HEK293 (cell line): ENCODE results near the gene SPDYC.

Experiments used
- CTCF ChIA-PET: fragments of 350-600 bp; formaldehyde crosslinking; extraction: SDS; loops from one replicate; lab custom pipeline; 2021; ENCODE audit warnings: antibody characterized with exemption; lab: Yijun Ruan, JAX
- POLR2A ChIA-PET: fragments of 300-600 bp; formaldehyde crosslinking; extraction: SDS; loops from one replicate; lab custom pipeline; 2020; ENCODE audit warnings: antibody characterized with exemption, inconsistent platforms; lab: Yijun Ruan, JAX
- H3K27ac ChIP-seq: fragments of 200-500 bp; sonication (Bioruptor generic); 2 replicates; pipeline ENCODE4 v1.5.1; 2014; ENCODE audit warnings: low read depth, low read length, control low read depth, inconsistent platforms; ENCODE audit errors: extremely low read depth
- H3K36me3 ChIP-seq, 2 experiments: fragments of 200-500 bp in 1 of 2; sonication (Bioruptor generic) in 1 of 2; 1 replicate in 1 of 2; 2 replicates in 1 of 2; pipeline ENCODE4 v1.5.1; 2014 to 2017; ENCODE audit warnings: inconsistent platforms in 2 of 2, low read length in 2 of 2; ENCODE audit not compliant: control insufficient read depth in 2 of 2, insufficient read depth in 1 of 2
- H3K4me1 ChIP-seq: fragments of 200-500 bp; sonication (Bioruptor generic); 2 replicates; pipeline ENCODE4 v1.5.1; 2014; ENCODE audit warnings: mild to moderate bottlenecking, low read length, inconsistent platforms; ENCODE audit not compliant: control insufficient read depth, insufficient read depth
- H3K4me3 ChIP-seq: 2 replicates; pipeline ENCODE4 v1.5.1; 2011; ENCODE audit warnings: low read depth, mild to moderate bottlenecking, control low read depth, low read length, moderate library complexity
- H3K9me3 ChIP-seq: fragments of 200-500 bp; sonication (Bioruptor generic); 2 replicates; pipeline ENCODE4 v1.5.1; 2014; ENCODE audit warnings: low read depth, low read length, inconsistent platforms; ENCODE audit not compliant: control insufficient read depth, insufficient read depth
- KLF9 ChIP-seq: fragments of 450-650 bp; formaldehyde crosslinking; IDR thresholded peaks from 2 replicates; pipeline ENCODE4 v1.5.1; 2016; ENCODE audit warnings: missing biosample characterization, missing genetic modification characterization, low read depth
- ZFHX2 ChIP-seq: fragments of 450-650 bp; formaldehyde crosslinking; conservative IDR thresholded peaks from 2 replicates; pipeline ENCODE4 v1.5.1; 2016; ENCODE audit warnings: missing biosample characterization, missing genetic modification characterization
- ZNF23 ChIP-seq: fragments of 450-650 bp; formaldehyde crosslinking; IDR thresholded peaks from 2 replicates; pipeline ENCODE4 v1.5.1; 2016; ENCODE audit warnings: missing biosample characterization, missing genetic modification characterization, borderline replicate concordance
- ZNF266 ChIP-seq: fragments of 450-650 bp; formaldehyde crosslinking; IDR thresholded peaks from 2 replicates; pipeline ENCODE4 v1.5.1; 2016; ENCODE audit warnings: missing biosample characterization, missing genetic modification characterization, low read depth
- ZNF366 ChIP-seq: fragments of 450-650 bp; formaldehyde crosslinking; conservative IDR thresholded peaks from 2 replicates; pipeline ENCODE4 v1.5.1; 2016; ENCODE audit warnings: missing biosample characterization, missing genetic modification characterization
- ZNF404 ChIP-seq: fragments of 450-650 bp; formaldehyde crosslinking; IDR thresholded peaks from 2 replicates; pipeline ENCODE4 v1.5.1; 2017; ENCODE audit warnings: missing biosample characterization, missing genetic modification characterization
- ZNF529 ChIP-seq: fragments of 450-650 bp; formaldehyde crosslinking; IDR thresholded peaks from 2 replicates; pipeline ENCODE4 v1.5.1; 2017; ENCODE audit warnings: missing genetic modification characterization, missing biosample characterization; ENCODE audit not compliant: insufficient replicate concordance
- ZNF549 ChIP-seq: fragments of 450-650 bp; IDR thresholded peaks from 2 replicates; pipeline ENCODE4 v1.5.1; 2018; ENCODE audit warnings: missing biosample characterization, missing genetic modification characterization, mild to moderate bottlenecking, inconsistent platforms, moderate library complexity
- ZNF555 ChIP-seq: fragments of 450-650 bp; formaldehyde crosslinking; conservative IDR thresholded peaks from 2 replicates; pipeline ENCODE4 v1.5.1; 2017; ENCODE audit warnings: missing biosample characterization, mild to moderate bottlenecking, missing genetic modification characterization, inconsistent platforms
- ZNF654 ChIP-seq: fragments of 450-650 bp; formaldehyde crosslinking; IDR thresholded peaks from 2 replicates; pipeline ENCODE4 v1.5.1; 2016; ENCODE audit warnings: low read depth, missing biosample characterization, missing genetic modification characterization
- ZNF664 ChIP-seq: fragments of 450-650 bp; formaldehyde crosslinking; IDR thresholded peaks from 2 replicates; pipeline ENCODE4 v1.5.1; 2016; ENCODE audit warnings: missing biosample characterization, missing genetic modification characterization
- ZNF777 ChIP-seq: fragments of 450-650 bp; formaldehyde crosslinking; IDR thresholded peaks from 2 replicates; pipeline ENCODE4 v1.5.1; 2017; ENCODE audit warnings: missing biosample characterization, missing genetic modification characterization, borderline replicate concordance
- ZNF792 ChIP-seq: fragments of 450-650 bp; formaldehyde crosslinking; IDR thresholded peaks from 2 replicates; pipeline ENCODE4 v1.5.1; 2016; ENCODE audit warnings: missing biosample characterization, missing genetic modification characterization
- TF ChIP-seq, protein P1 (sequence below): fragments of 450-650 bp; formaldehyde crosslinking; IDR thresholded peaks from 2 replicates; pipeline ENCODE4 v1.5.1; 2016; ENCODE audit warnings: missing biosample characterization, missing genetic modification characterization
- TF ChIP-seq, protein P2 (sequence below): fragments of 450-650 bp; formaldehyde crosslinking; IDR thresholded peaks from 2 replicates; pipeline ENCODE4 v1.5.1; 2017; ENCODE audit warnings: missing biosample characterization, mild to moderate bottlenecking, missing genetic modification characterization, moderate library complexity
- TF ChIP-seq, protein P3 (sequence below): fragments of 450-650 bp; formaldehyde crosslinking; IDR thresholded peaks from 2 replicates; pipeline ENCODE4 v1.5.1; 2016; ENCODE audit warnings: missing biosample characterization, missing genetic modification characterization, borderline replicate concordance
- TF ChIP-seq, protein P4 (sequence below): fragments of 450-650 bp; formaldehyde crosslinking; IDR thresholded peaks from 2 replicates; pipeline ENCODE4 v1.5.1; 2016; ENCODE audit warnings: missing biosample characterization, missing genetic modification characterization

The SPDYC gene

DNA sequence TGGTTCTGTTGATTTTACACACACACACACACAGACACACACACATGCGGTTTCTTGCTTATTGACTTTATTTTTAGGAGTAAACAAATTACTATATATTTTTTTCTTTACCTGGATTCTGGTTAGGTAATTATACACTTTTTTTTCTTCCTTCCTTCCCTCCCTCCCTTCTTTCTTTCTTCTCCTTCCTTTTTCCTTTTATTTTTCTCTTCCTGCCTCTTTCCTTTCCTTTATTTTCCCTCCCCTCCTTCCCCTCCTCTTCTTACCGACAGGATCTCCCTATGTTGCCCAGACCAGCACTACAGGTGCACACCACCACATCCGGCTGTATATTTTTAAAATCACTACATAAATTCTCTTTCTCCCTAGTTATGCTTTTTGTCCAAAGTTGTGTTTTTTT is 3.1 kb upstream of the SPDYC start:
- no peak overlapping the region for H3K27ac ChIP-seq
- no peaks in the 10 kb centered on the region for H3K9me3 ChIP-seq
- TF ChIP-seq ZNF366 (tag by site-specific recombination) (0 out of 2 replicates have a peak, but pooled peaks have one; percentile 19), ZNF792 (tag by site-specific recombination) (no peak), ZNF555 (tag by site-specific recombination) (no peak), ZNF777 (tag by site-specific recombination) (no peak)
- TF ChIP-seq, protein P1, sequence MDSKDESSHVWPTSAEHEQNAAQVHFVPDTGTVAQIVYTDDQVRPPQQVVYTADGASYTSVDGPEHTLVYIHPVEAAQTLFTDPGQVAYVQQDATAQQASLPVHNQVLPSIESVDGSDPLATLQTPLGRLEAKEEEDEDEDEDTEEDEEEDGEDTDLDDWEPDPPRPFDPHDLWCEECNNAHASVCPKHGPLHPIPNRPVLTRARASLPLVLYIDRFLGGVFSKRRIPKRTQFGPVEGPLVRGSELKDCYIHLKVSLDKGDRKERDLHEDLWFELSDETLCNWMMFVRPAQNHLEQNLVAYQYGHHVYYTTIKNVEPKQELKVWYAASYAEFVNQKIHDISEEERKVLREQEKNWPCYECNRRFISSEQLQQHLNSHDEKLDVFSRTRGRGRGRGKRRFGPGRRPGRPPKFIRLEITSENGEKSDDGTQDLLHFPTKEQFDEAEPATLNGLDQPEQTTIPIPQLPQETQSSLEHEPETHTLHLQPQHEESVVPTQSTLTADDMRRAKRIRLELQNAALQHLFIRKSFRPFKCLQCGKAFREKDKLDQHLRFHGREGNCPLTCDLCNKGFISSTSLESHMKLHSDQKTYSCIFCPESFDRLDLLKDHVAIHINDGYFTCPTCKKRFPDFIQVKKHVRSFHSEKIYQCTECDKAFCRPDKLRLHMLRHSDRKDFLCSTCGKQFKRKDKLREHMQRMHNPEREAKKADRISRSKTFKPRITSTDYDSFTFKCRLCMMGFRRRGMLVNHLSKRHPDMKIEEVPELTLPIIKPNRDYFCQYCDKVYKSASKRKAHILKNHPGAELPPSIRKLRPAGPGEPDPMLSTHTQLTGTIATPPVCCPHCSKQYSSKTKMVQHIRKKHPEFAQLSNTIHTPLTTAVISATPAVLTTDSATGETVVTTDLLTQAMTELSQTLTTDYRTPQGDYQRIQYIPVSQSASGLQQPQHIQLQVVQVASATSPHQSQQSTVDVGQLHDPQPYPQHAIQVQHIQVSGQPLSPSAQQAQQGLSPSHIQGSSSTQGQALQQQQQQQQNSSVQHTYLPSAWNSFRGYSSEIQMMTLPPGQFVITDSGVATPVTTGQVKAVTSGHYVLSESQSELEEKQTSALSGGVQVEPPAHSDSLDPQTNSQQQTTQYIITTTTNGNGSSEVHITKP, result peak; percentile 34; the same call in 1 of the 2 replicates
- H3K4me3 ChIP-seq, result no peak overlapping the region
- ChIA-PET CTCF (interaction anchor here (0.6 to 1.5 kb wide), 2 partner anchors 45 to 322 kb away, joined by 4 to 6 read pairs; partner anchors contain the start of genes CDC42BPG and MRPL49), POLR2A (interaction anchor here (0.7 kb wide), 1 partner anchor 105 kb away, joined by 5 read pairs; no protein-coding TSS in a partner anchor)
- no peaks in the 10 kb centered on the region for H3K4me1 ChIP-seq
- no peaks in the 10 kb centered on the region for H3K36me3 ChIP-seq

DNA sequence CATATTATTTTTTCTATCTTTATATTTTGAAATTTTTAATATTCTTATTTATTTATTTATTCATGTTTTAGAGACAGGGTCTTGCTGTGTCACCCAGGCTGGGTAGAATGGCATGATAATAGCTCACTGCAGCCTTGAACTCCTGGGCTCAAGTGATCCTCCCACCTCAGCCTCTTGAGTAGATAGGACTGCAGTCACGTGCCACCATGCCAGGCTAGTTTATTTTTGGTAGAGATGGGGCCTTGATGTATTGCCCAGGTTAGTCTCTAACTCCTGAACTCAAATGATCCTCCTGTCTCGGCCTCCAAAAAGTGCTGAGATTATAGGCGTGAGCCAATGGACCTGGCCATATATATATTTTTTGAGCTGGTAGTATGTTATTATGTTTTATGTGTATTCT is 2.4 kb upstream of the SPDYC start:
- ChIA-PET CTCF (interaction anchor here (0.6 to 1.5 kb wide), 2 partner anchors 45 to 322 kb away, joined by 4 to 6 read pairs; partner anchors contain the start of genes CDC42BPG and MRPL49), POLR2A (interaction anchor here (0.7 kb wide), 1 partner anchor 104 kb away, joined by 5 read pairs; no protein-coding TSS in a partner anchor)
- H3K9me3 ChIP-seq, result no peaks in the 10 kb centered on the region
- H3K4me1 ChIP-seq, result no peaks in the 10 kb centered on the region
- TF ChIP-seq ZNF654 (tag by site-specific recombination), result no peak
- TF ChIP-seq, protein P2, sequence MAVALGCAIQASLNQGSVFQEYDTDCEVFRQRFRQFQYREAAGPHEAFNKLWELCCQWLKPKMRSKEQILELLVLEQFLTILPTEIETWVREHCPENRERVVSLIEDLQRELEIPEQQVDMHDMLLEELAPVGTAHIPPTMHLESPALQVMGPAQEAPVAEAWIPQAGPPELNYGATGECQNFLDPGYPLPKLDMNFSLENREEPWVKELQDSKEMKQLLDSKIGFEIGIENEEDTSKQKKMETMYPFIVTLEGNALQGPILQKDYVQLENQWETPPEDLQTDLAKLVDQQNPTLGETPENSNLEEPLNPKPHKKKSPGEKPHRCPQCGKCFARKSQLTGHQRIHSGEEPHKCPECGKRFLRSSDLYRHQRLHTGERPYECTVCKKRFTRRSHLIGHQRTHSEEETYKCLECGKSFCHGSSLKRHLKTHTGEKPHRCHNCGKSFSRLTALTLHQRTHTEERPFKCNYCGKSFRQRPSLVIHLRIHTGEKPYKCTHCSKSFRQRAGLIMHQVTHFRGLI, result no peak
- H3K4me3 ChIP-seq, result no peak overlapping the region
- H3K36me3 ChIP-seq, result no peaks in the 10 kb centered on the region
- no peak overlapping the region for H3K27ac ChIP-seq

DNA sequence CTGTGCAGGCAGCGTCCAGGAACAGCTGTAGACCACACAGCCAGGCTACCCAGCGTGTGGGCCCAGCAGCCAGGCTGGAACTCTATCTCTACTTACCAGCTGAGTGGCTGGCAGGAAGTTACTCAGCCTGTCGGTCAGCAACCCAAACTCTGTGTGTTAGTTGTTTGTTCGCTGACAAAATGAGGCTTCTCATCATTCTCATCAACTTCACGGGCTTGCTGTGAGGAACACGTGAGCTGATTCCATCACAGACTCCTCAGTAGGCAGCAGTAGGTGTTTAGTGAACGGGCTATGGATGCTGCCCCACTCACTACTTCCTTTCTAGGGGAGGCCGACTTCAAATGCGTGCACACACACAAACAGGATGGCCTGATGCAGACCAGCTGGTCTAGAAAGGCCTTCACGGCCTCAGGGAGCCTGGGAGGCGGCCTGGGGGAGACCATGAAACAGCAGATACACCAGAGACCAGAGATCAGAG is 830 bp upstream of the SPDYC start:
- H3K36me3 ChIP-seq, result no peaks in the 10 kb centered on the region
- TF ChIP-seq, protein P3, sequence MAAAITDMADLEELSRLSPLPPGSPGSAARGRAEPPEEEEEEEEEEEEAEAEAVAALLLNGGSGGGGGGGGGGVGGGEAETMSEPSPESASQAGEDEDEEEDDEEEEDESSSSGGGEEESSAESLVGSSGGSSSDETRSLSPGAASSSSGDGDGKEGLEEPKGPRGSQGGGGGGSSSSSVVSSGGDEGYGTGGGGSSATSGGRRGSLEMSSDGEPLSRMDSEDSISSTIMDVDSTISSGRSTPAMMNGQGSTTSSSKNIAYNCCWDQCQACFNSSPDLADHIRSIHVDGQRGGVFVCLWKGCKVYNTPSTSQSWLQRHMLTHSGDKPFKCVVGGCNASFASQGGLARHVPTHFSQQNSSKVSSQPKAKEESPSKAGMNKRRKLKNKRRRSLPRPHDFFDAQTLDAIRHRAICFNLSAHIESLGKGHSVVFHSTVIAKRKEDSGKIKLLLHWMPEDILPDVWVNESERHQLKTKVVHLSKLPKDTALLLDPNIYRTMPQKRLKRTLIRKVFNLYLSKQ, result no peak
- 0 out of 2 replicates have a peak, but pooled peaks have one; percentile 35 for TF ChIP-seq ZNF664
- H3K4me3 ChIP-seq, result no peak overlapping the region
- ChIA-PET CTCF (no interaction called here), POLR2A (interaction anchor here (0.7 kb wide), 1 partner anchor 47 kb away, joined by 8 read pairs; the partner anchor contains the start of gene MRPL49)
- no peak overlapping the region for H3K27ac ChIP-seq
- H3K4me1 ChIP-seq, result no peaks in the 10 kb centered on the region
- H3K9me3 ChIP-seq, result no peaks in the 10 kb centered on the region

DNA sequence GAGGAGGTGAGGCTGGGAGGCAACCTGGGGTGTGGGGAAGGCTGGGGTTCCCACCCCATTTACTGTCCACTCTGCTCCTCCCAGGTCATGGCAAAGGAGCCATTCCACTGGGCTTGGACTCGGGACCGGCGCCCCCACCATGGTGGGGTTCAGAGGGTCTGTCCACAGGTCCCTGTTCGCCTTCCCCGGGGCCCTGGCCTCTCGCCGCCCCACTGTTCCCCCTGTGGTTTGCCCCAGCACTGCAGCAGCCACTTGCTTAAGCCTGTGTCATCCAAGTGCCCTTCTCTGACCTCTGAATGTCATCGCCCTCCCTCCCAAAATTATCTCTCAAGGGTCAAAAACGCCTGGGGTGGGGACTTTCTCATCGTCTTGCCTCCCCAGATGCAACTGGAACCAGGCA is 2.6 kb downstream of the SPDYC start:
- H3K4me1 ChIP-seq, result no peaks in the 10 kb centered on the region
- no peak overlapping the region for H3K4me3 ChIP-seq
- CTCF ChIA-PET, result interaction anchor here (0.6 to 1.1 kb wide), 2 partner anchors 158 to 248 kb away, joined by 3 to 4 read pairs; partner anchors contain the start of genes ARL2 and PPP2R5B
- H3K9me3 ChIP-seq, result no peaks in the 10 kb centered on the region
- no peaks in the 10 kb centered on the region for H3K36me3 ChIP-seq
- H3K27ac ChIP-seq, result no peak overlapping the region
- POLR2A ChIA-PET, result no interaction called here
- TF ChIP-seq ZNF404 (tag by site-specific recombination), result no peak
- TF ChIP-seq ZFHX2 (tag by site-specific recombination), result no peak
- TF ChIP-seq ZNF549 (tag by site-specific recombination), result no peak
- no peak for TF ChIP-seq ZNF529 (tag by site-specific recombination)
- TF ChIP-seq ZNF664, result no peak
- TF ChIP-seq, protein P4, sequence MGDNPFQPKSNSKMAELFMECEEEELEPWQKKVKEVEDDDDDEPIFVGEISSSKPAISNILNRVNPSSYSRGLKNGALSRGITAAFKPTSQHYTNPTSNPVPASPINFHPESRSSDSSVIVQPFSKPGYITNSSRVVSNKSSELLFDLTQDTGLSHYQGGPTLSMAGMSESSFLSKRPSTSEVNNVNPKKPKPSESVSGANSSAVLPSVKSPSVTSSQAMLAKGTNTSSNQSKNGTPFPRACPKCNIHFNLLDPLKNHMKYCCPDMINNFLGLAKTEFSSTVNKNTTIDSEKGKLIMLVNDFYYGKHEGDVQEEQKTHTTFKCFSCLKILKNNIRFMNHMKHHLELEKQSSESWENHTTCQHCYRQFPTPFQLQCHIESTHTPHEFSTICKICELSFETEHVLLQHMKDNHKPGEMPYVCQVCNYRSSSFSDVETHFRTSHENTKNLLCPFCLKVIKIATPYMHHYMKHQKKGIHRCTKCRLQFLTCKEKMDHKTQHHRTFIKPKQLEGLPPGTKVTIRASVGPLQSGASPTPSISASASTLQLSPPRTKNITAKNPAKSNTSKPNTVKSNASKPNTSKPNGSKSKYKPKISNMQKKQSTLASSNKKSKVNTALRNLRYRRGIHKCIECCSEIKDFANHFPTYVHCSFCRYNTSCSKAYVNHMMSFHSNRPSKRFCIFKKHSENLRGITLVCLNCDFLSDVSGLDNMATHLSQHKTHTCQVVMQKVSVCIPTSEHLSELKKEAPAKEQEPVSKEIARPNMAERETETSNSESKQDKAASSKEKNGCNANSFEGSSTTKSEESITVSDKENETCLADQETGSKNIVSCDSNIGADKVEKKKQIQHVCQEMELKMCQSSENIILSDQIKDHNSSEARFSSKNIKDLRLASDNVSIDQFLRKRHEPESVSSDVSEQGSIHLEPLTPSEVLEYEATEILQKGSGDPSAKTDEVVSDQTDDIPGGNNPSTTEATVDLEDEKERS, result no peak
- no peak for TF ChIP-seq KLF9 (tag by site-specific recombination)
- TF ChIP-seq ZNF23 (tag by site-specific recombination), result no peak
- no peak for TF ChIP-seq ZNF266 (tag by site-specific recombination)
